HG03196 (cell line): Measurements from ENCODE around the gene TMEM18.

Experiments used
- ATAC-seq: cut with Tn5 transposase; IDR thresholded peaks from one replicate; pipeline ENCODE4 v1.9.1; 2021; ENCODE audit not compliant: unreplicated experiment

The TMEM18 gene

GRCh38 chr2:622357-622756 lies 54.8 kb downstream of the TMEM18 start:
- ATAC-seq = no peak

DNA sequence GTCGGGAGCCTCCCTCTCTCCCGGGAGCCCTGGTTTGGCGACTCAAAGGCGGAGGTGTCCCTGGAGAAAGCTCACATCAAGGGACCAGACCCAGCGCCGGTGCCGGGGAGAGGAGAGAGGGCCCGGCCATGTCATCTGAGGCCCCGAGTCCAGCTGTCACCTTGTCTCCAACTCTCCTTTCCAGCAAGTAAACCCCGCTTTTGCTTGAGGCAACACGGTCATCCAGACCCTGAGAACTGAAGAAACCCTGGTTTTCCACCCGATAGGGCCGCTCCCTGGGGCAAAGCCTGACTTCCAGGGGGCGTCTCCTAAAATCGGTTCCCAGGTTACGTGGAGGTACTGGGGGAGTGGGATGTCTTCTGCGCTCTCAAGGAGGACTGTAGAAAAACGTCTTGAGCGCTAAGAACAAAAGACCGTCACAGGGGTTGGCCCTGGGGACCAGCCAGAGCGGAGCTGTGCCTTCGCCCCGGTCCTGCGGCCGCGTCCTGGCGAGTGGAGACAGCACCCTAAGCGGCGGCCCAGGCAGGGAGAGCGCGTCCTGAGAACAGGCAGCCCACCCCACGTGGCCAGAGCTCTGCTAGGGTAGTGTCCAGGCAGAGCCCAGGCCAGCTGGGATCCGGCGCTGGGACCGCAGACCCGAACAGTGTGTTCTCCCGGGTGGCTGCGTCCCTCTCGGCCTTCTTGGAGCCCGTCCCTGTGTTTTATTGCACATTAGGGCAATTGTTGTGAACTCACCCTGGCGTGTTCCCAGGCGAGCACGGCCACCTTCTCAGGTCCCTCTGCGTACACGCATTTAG lies 55.7 kb downstream of the TMEM18 start:
- ATAC-seq = no peak

GRCh38 chr2:620471-621302 lies 56.5 kb downstream of the TMEM18 start:
- no peak for ATAC-seq

DNA sequence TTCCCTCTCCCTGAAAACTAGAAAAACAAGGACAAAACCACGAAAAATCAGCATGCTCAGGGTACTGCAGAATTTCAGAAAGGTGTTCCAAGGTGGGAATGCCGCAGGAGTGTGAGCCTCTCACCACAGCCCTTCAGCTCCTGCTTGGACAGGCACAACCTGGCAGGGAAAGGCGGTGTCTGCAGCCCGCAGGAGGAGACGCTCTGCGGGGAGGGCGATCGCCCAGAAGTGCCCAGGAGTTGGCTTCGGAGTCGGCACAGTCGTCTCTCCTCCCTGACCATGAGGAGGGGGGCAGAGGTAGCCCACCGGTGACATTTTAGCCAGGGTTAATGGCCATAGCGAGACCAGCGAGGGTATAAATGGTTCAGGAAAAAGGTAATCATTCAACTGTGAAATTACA lies 57.2 kb downstream of the TMEM18 start:
- no peak for ATAC-seq

DNA sequence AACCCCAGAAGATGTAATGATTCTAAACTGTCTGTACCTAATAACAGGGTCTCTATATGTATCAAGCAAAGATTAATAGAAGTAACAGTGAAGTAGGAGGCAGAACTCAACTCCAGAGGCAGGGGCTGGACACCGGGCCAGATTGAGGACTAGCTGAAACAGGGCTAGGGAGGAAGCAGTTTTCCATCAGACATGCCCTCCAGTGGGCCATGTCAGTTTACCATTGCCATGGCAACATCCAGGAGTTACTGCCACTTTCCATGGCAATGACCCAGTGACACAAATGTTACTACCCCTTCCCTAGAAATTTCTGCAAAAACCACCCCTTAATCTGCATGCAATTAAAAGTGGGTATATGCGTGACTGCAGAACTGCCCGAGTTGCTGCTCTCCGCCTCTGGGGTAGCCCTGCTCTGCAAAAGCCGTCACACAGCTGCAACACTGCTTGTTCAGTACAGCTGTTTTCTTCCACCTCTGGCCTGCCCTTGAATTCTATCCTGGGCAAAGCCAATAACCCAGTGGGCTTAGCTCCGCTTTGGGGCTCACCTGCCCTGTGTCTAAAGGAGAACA lies 58.7 kb downstream of the TMEM18 start:
- no peak for ATAC-seq

DNA sequence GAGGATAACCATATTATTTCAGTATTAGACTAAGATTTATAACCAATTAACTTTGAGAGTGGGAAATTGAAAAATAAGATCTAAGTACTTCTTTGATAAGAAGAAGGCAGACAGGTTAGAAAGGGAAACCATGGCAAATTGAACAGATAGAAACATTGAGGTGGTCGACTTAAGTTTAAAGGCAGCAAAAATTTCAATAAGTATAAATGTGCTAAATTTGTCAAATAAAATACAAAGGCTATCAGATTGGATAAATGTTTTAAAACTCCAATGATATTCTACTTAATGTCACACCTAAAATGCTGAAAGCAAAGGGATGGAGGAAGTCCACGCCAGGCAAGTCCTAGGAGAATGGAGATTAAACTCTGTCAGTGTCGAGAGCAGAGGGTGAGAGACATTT lies 59.2 kb downstream of the TMEM18 start:
- ATAC-seq = no peak
